Upper lobe of right lung (tissue), 1 donor: ENCODE data around the gene SYNDIG1. TPM values are rescaled to one million over a fixed set of nuclear protein-coding genes. Genes with fewer than 3 reads are reported as not detected.

Experiments
- ATAC-seq: fragments of 200-7000 bp; cut with Tn5 transposase; one replicate; pipeline ENCODE4 v1.9.1; 2020; ENCODE audit warnings: mild to moderate bottlenecking, moderate library complexity
- DNase-seq: peaks from one replicate; pipeline ENCODE4 v3.0.0-alpha.2; 2020
- H3K27ac ChIP-seq: fragments of 200-600 bp; one replicate; pipeline ENCODE4 v1.8.0; 2022
- H3K27me3 ChIP-seq: fragments of 200-600 bp; one replicate; pipeline ENCODE4 v1.8.0; 2022; ENCODE audit warnings: mild to moderate bottlenecking
- H3K36me3 ChIP-seq: fragments of 200-600 bp; one replicate; pipeline ENCODE4 v1.8.0; 2022
- H3K4me1 ChIP-seq: fragments of 200-600 bp; one replicate; pipeline ENCODE4 v1.8.0; 2022
- H3K4me3 ChIP-seq: fragments of 200-600 bp; one replicate; pipeline ENCODE4 v1.8.0; 2022; ENCODE audit warnings: mild to moderate bottlenecking
- H3K9me3 ChIP-seq: fragments of 200-600 bp; one replicate; pipeline ENCODE4 v1.8.0; 2022
- CTCF ChIP-seq: fragments of 200-600 bp; IDR thresholded peaks from one replicate; pipeline ENCODE4 v1.8.0; 2022; ENCODE audit warnings: antibody characterized with exemption
- intact Hi-C: fragments of 100-400 bp; cut with DNase I; formaldehyde crosslinking; loops from one replicate; pipeline ENCODE4 v1.11.0; 2022
- total RNA-seq: library from RNA; stranded (reverse); fragmentation: NEBNext Ultra II Directional; extraction: Animal tissue kit (Norgen Biotek cat#: 25700); gene quantifications from one replicate; pipeline ENCODE4 v1.2.1, GENCODE V29; 2021
- donor health status: DM: no; HTN: yes; CAD: no; lungs with severe emphysema.

SYNDIG1 gene
- total RNA-seq, 1 donor from 2014 or later: not detected

GRCh38 chr20:24611360-24612140 is 142.1 kb downstream of the SYNDIG1 start:
- DNase-seq: no peak
- Histone ChIP-seq H3K4me1 (no peaks in the 10 kb centered on the region), H3K4me3 (no peak overlapping the region), H3K36me3 (no peaks in the 10 kb centered on the region), H3K27me3 (peaks cover 17% of the 10 kb centered on the region), H3K27ac (no peak overlapping the region), H3K9me3 (no peaks in the 10 kb centered on the region)
- no peak for ATAC-seq
- intact Hi-C loops: no loop called here
- TF ChIP-seq CTCF: no peak

- H3K36me3 ChIP-seq: no peaks in the 10 kb centered on the region
- no peak overlapping the region for H3K27ac ChIP-seq
- no peak for TF ChIP-seq CTCF
- no peaks in the 10 kb centered on the region for H3K9me3 ChIP-seq
- peaks cover 17% of the 10 kb centered on the region for H3K27me3 ChIP-seq
- intact Hi-C loops: no loop called here
- no peaks in the 10 kb centered on the region for H3K4me1 ChIP-seq
- no peak for DNase-seq
- H3K4me3 ChIP-seq: no peak overlapping the region
- ATAC-seq: no peak
These were observed 143.7 kb downstream of the SYNDIG1 start for GRCh38 chr20:24612799-24613775.

GRCh38 chr20:24614341-24614740 is 144.9 kb downstream of the SYNDIG1 start:
- no peak for ATAC-seq
- H3K27ac ChIP-seq: no peak overlapping the region
- no peaks in the 10 kb centered on the region for H3K9me3 ChIP-seq
- no peak overlapping the region for H3K4me3 ChIP-seq
- H3K4me1 ChIP-seq: no peaks in the 10 kb centered on the region
- H3K36me3 ChIP-seq: no peaks in the 10 kb centered on the region
- intact Hi-C loops: no loop called here
- H3K27me3 ChIP-seq: peaks cover 17% of the 10 kb centered on the region
- no peak for DNase-seq
- TF ChIP-seq CTCF: no peak

GRCh38 chr20:24615353-24615752 is 145.9 kb downstream of the SYNDIG1 start:
- Histone ChIP-seq H3K9me3 (no peaks in the 10 kb centered on the region), H3K4me1 (no peaks in the 10 kb centered on the region), H3K27ac (no peak overlapping the region), H3K36me3 (no peaks in the 10 kb centered on the region), H3K4me3 (no peak overlapping the region), H3K27me3 (peaks cover 17% of the 10 kb centered on the region)
- intact Hi-C loops: no loop called here
- ATAC-seq: no peak
- TF ChIP-seq CTCF: no peak
- no peak for DNase-seq

- no peak for DNase-seq
- ATAC-seq: no peak
- intact Hi-C loops: no loop called here
These were observed 147.0 kb downstream of the SYNDIG1 start for GRCh38 chr20:24616258-24617079.

More at GRCh38 chr20:24616258-24617079, 147.0 kb downstream of the SYNDIG1 start:
- Histone ChIP-seq H3K36me3 (no peaks in the 10 kb centered on the region), H3K27ac (no peak overlapping the region), H3K4me3 (no peak overlapping the region), H3K27me3 (peaks cover 17% of the 10 kb centered on the region), H3K4me1 (no peaks in the 10 kb centered on the region), H3K9me3 (no peaks in the 10 kb centered on the region)
- TF ChIP-seq CTCF: no peak
